ENCODE measurements around the gene WASHC4. TPM values are rescaled to one million over a fixed set of nuclear protein-coding genes. Genes with fewer than 3 reads are reported as not detected.
A peak's percentile ranks its signal among the peaks of the same experiment; 100 is the strongest.

Gene WASHC4
- total RNA-seq, 1 experiment from 2014 or later = 25.5 TPM

DNA sequence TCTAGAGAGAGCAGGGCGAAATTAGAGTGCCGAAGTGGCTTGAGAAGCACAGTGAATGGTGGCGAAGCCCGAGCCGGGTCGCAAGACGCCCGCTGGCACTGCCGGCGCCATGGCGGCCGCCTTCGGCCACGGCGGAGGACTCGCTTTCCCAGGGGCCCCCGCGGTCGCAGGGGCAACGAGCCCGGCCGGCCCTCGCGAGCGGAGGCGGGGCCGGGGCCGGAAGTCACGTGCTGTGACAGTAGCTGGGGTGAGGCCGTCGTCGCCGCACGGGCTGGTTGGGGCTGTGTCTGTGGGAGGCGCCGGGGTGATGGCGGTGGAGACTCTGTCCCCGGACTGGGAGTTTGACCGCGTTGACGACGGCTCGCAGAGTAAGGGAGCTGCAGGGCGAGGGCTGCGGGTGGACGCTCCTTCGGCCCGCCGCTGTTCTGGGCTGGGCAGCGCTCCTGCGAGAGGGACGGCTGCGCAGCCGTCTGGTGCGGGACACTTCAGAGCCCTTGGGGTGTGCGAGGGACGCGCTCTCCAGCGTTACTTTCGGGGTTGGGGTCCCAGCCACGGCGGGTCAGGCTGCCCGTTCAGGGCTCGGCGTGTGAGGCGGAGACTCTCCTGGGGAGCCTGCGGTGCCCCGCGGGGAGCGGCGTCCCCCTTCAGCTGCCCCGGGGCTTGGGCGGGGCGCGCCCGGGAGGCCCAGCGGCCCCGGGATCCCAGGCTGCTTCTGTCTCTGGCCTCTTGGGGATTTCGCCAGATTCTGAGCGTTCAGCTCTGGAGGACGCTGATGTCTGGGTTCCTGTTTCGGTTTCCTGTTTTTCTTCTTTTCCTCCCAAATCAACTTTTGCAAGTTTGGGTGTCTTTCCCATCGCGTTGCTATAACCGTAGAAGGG lies at the start of gene WASHC4 (continued):
- TF ChIP-seq, protein P1, sequence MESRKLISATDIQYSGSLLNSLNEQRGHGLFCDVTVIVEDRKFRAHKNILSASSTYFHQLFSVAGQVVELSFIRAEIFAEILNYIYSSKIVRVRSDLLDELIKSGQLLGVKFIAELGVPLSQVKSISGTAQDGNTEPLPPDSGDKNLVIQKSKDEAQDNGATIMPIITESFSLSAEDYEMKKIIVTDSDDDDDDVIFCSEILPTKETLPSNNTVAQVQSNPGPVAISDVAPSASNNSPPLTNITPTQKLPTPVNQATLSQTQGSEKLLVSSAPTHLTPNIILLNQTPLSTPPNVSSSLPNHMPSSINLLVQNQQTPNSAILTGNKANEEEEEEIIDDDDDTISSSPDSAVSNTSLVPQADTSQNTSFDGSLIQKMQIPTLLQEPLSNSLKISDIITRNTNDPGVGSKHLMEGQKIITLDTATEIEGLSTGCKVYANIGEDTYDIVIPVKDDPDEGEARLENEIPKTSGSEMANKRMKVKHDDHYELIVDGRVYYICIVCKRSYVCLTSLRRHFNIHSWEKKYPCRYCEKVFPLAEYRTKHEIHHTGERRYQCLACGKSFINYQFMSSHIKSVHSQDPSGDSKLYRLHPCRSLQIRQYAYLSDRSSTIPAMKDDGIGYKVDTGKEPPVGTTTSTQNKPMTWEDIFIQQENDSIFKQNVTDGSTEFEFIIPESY (IDR thresholded peaks at IDR 0.05; ENCODE audit: extremely low read depth, insufficient replicate concordance, low read length) = peak; percentile 95
- TF ChIP-seq, protein P2, sequence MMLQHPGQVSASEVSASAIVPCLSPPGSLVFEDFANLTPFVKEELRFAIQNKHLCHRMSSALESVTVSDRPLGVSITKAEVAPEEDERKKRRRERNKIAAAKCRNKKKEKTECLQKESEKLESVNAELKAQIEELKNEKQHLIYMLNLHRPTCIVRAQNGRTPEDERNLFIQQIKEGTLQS (IDR thresholded peaks at IDR 0.05) = no peak
- TF ChIP-seq ELF1 (IDR thresholded peaks at IDR 0.05; ENCODE audit: borderline replicate concordance, low read depth) = no peak
- no peak for TF ChIP-seq RAD21 (IDR thresholded peaks at IDR 0.05; ENCODE audit: low read depth)
- TF ChIP-seq TCF7L2 (IDR thresholded peaks at IDR 0.05; ENCODE audit: borderline replicate concordance, extremely low read depth, insufficient read depth, insufficient read length) = peak; percentile 37

DNA sequence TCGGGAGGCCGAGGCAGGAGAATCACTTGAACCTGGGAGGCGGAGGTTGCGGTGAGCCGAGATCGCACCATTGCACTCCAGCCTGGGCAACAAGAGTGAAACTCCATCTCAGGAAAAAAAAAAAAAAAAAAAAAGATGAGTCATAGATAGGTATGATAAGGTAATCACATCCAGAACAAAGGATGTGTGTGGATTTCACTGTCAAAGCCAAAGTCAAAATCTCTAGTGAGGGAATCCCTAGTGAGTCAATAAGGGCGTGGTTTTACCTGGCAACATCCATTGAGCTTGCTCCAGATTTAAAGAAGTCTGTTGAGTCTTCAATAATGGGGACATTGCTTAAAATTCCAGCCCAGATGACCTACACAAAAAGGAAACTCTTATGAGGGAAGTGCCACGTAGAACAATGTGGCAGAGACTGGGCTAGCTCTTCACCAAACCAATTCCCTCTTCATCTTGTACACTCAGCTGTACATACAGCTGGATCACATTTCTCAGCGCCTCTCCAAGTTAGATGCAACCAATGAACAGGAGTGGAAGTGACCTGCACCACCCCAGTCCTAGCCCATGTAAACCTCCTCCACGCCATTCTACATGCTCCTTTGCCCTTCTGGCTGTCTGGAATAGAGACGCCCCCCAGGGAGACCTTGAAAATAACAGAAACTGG lies 46.7 kb upstream of the WASHC4 start:
- ChIA-PET RAD21 (ENCODE audit: low non-redundant PET in 1 of 2, low total read pairs in 2 of 2, uncharacterized antibody in 2 of 2, unreplicated experiment in 2 of 2) (no interaction called here), POLR2A (no interaction called here), CTCF (no interaction called here)
- Histone ChIP-seq H3K27me3 (ENCODE audit: insufficient read depth, low read length) (no peaks in the 10 kb centered on the region), H4K20me1 (ENCODE audit: insufficient read depth) (no peaks in the 10 kb centered on the region), H3K9me2 (ENCODE audit: insufficient read depth) (no peaks in the 10 kb centered on the region), H2AFZ (ENCODE audit: low read depth, low read length, poor library complexity, severe bottlenecking) (no peak overlapping the region), H3K4me1 (ENCODE audit: control insufficient read depth in 1 of 2, insufficient read depth in 2 of 2, low read length in 2 of 2) (peaks cover 0 to 9% of the 10 kb centered on the region in 2 experiments; a peak in 2 of 4 replicates), H3K27ac (ENCODE audit: low read depth, low read length) (no peak overlapping the region), H3K9ac (ENCODE audit: low read length) (no peak overlapping the region), H3K4me2 (ENCODE audit: low read length) (peak overlapping the region; percentile 17; the same call in 1 of the 2 replicates), H3K9me3 (ENCODE audit: control insufficient read depth in 1 of 2, insufficient read depth in 1 of 2, low read depth in 1 of 2, low read length in 2 of 2) (peaks cover 0 to 3% of the 10 kb centered on the region in 2 experiments; a peak in 1 of 4 replicates), H3K36me3 (ENCODE audit: control insufficient read depth in 1 of 2, insufficient read depth in 2 of 2, low read length in 2 of 2) (no peaks in the 10 kb centered on the region), H3K4me3 (replicated peaks in 1 of 2; ENCODE audit: low read depth in 1 of 2, low read length in 2 of 2) (no peak overlapping the region), H3K79me2 (ENCODE audit: insufficient read depth, low read length) (no peaks in the 10 kb centered on the region)
- BruUV-seq (replicated peaks) = no TSS peak
- peak; percentile 29 for DNase-seq (ENCODE audit: low read depth, low spot score)
- 0 out of 2 replicates have a peak, but pooled peaks have one; percentile 8 for TF ChIP-seq FOSL1 (IDR thresholded peaks at IDR 0.05; ENCODE audit: low read depth)
- TF ChIP-seq, protein P1 (IDR thresholded peaks at IDR 0.05; ENCODE audit: extremely low read depth, insufficient replicate concordance, low read length) = no peak
- intact Hi-C loops (cut with micrococcal nuclease) = no loop called here
- ATAC-seq = peak; percentile 68

Data from HCT116 (cell line).